Thyroid gland (tissue), 4 donors: ENCODE measurements around the gene WNT3. TPM values are rescaled to one million over a fixed set of nuclear protein-coding genes. Genes with fewer than 3 reads are reported as not detected.
A peak's percentile ranks its signal among the peaks of the same experiment; 100 is the strongest.

Experiments
- DNase-seq, 2 donors: peaks; one replicate each; pipeline ENCODE4 v3.0.0-alpha.2; 2019
- H3K27ac ChIP-seq, 3 donors: fragments of 200-600 bp; sonication (generic); 1 replicate in 2 of 3; 2 replicates in 1 of 3; pipeline ENCODE4 v1.5.1; 2016 to 2019; ENCODE audit warnings: mild to moderate bottlenecking in 1 of 3, moderate library complexity in 1 of 3
- H3K27me3 ChIP-seq: fragments of 200-600 bp; sonication (generic); one replicate; pipeline ENCODE4 v1.5.1; 2019
- H3K36me3 ChIP-seq, 2 donors: fragments of 200-600 bp; sonication (generic); one replicate each; pipeline ENCODE4 v1.5.1; 2016 to 2019
- H3K4me1 ChIP-seq, 2 donors: fragments of 200-600 bp; sonication (generic); one replicate each; pipeline ENCODE4 v1.5.1; 2017 to 2019
- H3K4me3 ChIP-seq, 3 donors: fragments of 200-600 bp; sonication (generic); replicated peaks in 1 of 3; 1 replicate in 2 of 3; 2 replicates in 1 of 3; pipeline ENCODE4 v1.5.1; 2016; ENCODE audit warnings: mild to moderate bottlenecking in 1 of 3
- H3K9me3 ChIP-seq: fragments of 200-600 bp; sonication (generic); one replicate; pipeline ENCODE4 v1.5.1; 2017
- POLR2A ChIP-seq, 2 donors: fragments of 450-650 bp; IDR thresholded peaks; one replicate each; pipeline ENCODE4 v1.6.1; 2017; ENCODE audit warnings: antibody characterized with exemption in 2 of 2, mild to moderate bottlenecking in 2 of 2, moderate library complexity in 1 of 2
- WGBS, 2 donors: methylation state at CpG; one replicate each; pipeline ENCODE4 v1.1.5; 2017; 5-methylcytosine and 5-hydroxymethylcytosine counted together
- intact Hi-C: fragments of 100-400 bp; cut with DNase I; formaldehyde crosslinking; loops from one replicate; pipeline ENCODE4 v1.15.1; 2023
- total RNA-seq, 4 donors: library from RNA; depleted of rRNA; stranded (reverse); fragments of >200 nt; gene quantifications; one replicate each; pipeline ENCODE4 v1.2.3, GENCODE V29; 2016
- TF ChIP-seq, protein P1 (sequence below), 6 experiments: fragments of 200-600 bp in 3 of 6; fragments of 450-650 bp in 3 of 6; sonication (generic) in 3 of 6; IDR thresholded peaks; one replicate each; pipeline ENCODE4 v1.5.1; 2016 to 2019; ENCODE audit warnings: antibody characterized with exemption in 6 of 6, mild to moderate bottlenecking in 2 of 6, inconsistent platforms in 1 of 6, moderate library complexity in 1 of 6

WNT3 gene
- total RNA-seq, 4 donors from 2014 or later = 0.68 to 2.4 (median 0.82) TPM

- TF ChIP-seq POLR2A (IDR thresholded peaks at IDR 0.05) = no peak
- TF ChIP-seq, protein P1, sequence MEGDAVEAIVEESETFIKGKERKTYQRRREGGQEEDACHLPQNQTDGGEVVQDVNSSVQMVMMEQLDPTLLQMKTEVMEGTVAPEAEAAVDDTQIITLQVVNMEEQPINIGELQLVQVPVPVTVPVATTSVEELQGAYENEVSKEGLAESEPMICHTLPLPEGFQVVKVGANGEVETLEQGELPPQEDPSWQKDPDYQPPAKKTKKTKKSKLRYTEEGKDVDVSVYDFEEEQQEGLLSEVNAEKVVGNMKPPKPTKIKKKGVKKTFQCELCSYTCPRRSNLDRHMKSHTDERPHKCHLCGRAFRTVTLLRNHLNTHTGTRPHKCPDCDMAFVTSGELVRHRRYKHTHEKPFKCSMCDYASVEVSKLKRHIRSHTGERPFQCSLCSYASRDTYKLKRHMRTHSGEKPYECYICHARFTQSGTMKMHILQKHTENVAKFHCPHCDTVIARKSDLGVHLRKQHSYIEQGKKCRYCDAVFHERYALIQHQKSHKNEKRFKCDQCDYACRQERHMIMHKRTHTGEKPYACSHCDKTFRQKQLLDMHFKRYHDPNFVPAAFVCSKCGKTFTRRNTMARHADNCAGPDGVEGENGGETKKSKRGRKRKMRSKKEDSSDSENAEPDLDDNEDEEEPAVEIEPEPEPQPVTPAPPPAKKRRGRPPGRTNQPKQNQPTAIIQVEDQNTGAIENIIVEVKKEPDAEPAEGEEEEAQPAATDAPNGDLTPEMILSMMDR (IDR thresholded peaks at IDR 0.05) = no peak
- H3K4me1 ChIP-seq = peaks cover 8 to 13% of the 10 kb centered on the region in 2 donors
- intact Hi-C loops = no loop called here
- no peaks in the 10 kb centered on the region for H3K9me3 ChIP-seq
- no peak overlapping the region for H3K27ac ChIP-seq
- H3K36me3 ChIP-seq = no peaks in the 10 kb centered on the region
- peak; percentile 85 to 86 for DNase-seq
- WGBS, 2 donors = 44 to 51% methylated on average over 12 to 13 of the region's 13 CpGs
- H3K4me3 ChIP-seq = no peak overlapping the region
- no peaks in the 10 kb centered on the region for H3K27me3 ChIP-seq
Observed at GRCh38 chr17:46764709-46765401, 53.6 kb downstream of the WNT3 start.

GRCh38 chr17:46764000-46764708 is 54.3 kb downstream of the WNT3 start:
- 87 to 88% methylated on average over 12 of the region's 12 CpGs for WGBS, 2 donors
- Histone ChIP-seq H3K9me3 (no peaks in the 10 kb centered on the region), H3K4me3 (no peak overlapping the region), H3K27me3 (no peaks in the 10 kb centered on the region), H3K4me1 (peaks cover 8% of the 10 kb centered on the region in 2 donors), H3K36me3 (no peaks in the 10 kb centered on the region), H3K27ac (no peak overlapping the region)
- intact Hi-C loops = no loop called here
- TF ChIP-seq, protein P1 (IDR thresholded peaks at IDR 0.05) = no peak
- TF ChIP-seq POLR2A (IDR thresholded peaks at IDR 0.05) = no peak
- no peak for DNase-seq

DNA sequence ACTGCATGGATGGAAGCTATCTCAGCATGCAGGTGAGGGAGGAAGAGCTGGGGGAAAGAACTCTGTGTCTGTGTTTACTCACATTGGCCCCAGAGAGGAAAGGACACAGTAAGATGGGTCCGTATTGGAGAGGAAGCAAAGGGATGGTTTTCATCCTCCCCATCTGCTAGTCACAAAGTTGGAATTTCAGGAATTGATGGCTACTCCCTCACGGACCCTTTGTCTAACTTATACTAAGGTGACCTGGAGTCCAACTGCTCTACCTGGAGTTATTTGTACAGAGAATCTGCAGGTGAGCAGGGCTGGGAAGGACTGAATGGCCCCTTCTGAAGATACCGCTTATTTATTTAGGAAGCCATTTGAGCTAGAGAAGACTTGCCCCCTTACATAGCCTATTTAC is 55.1 kb downstream of the WNT3 start:
- 93 to 94% methylated on average over 3 of the region's 3 CpGs for WGBS, 2 donors
- TF ChIP-seq, protein P1 (IDR thresholded peaks at IDR 0.05) = no peak
- TF ChIP-seq POLR2A (IDR thresholded peaks at IDR 0.05) = no peak
- H3K4me1 ChIP-seq = peaks cover 8% of the 10 kb centered on the region in 2 donors
- no peaks in the 10 kb centered on the region for H3K36me3 ChIP-seq
- H3K27me3 ChIP-seq = no peaks in the 10 kb centered on the region
- no peak overlapping the region for H3K4me3 ChIP-seq
- DNase-seq = no peak
- intact Hi-C loops = no loop called here
- H3K9me3 ChIP-seq = no peaks in the 10 kb centered on the region
- no peak overlapping the region for H3K27ac ChIP-seq

DNA sequence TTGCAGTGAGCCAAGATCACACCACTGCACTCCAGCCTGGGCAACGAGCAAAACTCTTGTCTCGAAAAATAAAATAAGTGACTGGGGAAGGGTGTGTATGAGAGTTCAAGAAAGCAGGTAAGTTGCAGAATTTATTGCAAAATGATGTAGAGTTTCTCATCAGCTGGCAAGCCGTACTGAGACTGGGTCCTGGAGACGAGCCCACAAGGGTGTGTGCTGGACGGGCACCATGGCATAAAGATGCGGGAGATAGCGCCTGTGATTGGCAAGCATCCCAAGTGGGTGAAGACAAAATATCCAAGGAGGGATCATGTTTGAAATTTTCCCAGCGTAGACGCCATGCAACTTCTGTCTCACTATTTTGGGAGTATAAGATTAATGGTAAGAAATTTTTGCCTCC is 59.4 kb downstream of the WNT3 start:
- 93 to 96% methylated on average over 9 of the region's 9 CpGs for WGBS, 2 donors
- H3K36me3 ChIP-seq = peaks cover 4 to 5% of the 10 kb centered on the region in 2 donors

More for the DNA sequence above, 59.4 kb downstream of the WNT3 start:
- Histone ChIP-seq H3K27me3 (no peaks in the 10 kb centered on the region), H3K27ac (no peak overlapping the region), H3K4me3 (no peak overlapping the region), H3K4me1 (no peaks in the 10 kb centered on the region), H3K9me3 (no peaks in the 10 kb centered on the region)
- DNase-seq = no peak
- intact Hi-C loops = no loop called here
- TF ChIP-seq POLR2A (IDR thresholded peaks at IDR 0.05) = no peak
- TF ChIP-seq, protein P1 (IDR thresholded peaks at IDR 0.05) = no peak
